ENCODE results near the gene ADGRD2. TPM values are rescaled to one million over a fixed set of nuclear protein-coding genes. Genes with fewer than 3 reads are reported as not detected.

Gene ADGRD2
- total and polyA plus RNA-seq, 10 donors: 0.15 to 0.50 (median 0.25) TPM; not detected in 5

DNA sequence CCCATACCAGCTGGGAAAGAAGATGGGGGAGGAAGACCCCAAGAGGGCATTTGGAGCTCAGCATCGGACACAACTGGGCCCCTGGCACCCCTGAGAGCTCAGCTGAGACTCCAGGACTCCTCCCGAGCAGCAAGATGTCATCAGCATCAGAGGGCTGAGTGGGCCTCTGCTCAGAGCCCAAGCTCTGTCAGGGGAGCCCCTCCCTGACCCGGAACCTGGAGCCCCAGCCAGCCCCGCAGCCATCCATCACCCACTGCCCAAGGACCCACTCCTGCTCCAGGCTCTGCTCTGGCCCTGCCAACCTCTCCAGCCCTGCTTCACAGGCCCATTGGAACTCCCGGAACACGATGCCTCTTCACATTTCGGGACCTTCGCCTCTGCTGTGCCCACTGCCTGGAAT lies 47.2 kb downstream of the ADGRD2 start:
- H3K4me3 ChIP-seq: peak overlapping the region in 5 of 8 donors; percentile 7 to 76 (median 30)
- no peak for DNase-seq
- no peaks in the 10 kb centered on the region for H3K9me3 ChIP-seq
- intact Hi-C loops (cut with DNase I; ENCODE audit: low total_unique reads): loop anchor here (10.0 kb wide), 1 partner anchor 73 kb away; no protein-coding TSS in a partner anchor
- WGBS, 5 donors: 59 to 91% (median 80%) methylated on average over 8 of the region's 8 CpGs
- peak in 1 of 3 donors; percentile 40 for TF ChIP-seq POLR2AphosphoS5 (IDR thresholded peaks at IDR 0.05)
- TF ChIP-seq POLR2A (IDR thresholded peaks at IDR 0.05): no peak
- peaks cover 0 to 38% (median 3%) of the 10 kb centered on the region in 7 donors for H3K27me3 ChIP-seq (replicated peaks in 1 of 7)
- H3K4me1 ChIP-seq: peaks cover 2 to 98% (median 44%) of the 10 kb centered on the region in 6 donors
- H3K36me3 ChIP-seq: peaks cover 0 to 19% (median 0%) of the 10 kb centered on the region in 6 donors
- H3K27ac ChIP-seq: peak overlapping the region; percentile 20 to 89 (median 70)

DNA sequence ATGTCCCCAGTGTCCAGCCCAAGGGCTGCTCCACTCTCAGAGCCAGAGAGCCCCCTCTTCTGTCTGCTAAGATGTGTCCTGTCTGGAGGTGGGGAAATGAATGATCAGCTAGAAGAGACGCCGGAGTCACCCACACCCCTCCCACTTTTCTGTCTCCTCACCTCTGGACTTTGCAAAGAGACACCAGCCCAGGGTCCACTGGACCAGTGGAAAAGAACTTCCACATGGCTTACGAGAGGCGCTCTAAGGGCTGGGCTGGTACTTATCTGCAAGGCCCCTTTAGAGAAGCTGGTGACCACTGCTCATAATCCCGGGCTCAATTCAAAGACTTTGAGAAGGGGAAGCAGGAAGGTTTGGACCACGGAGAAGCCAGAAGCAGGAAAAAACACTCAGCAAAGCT lies 47.8 kb downstream of the ADGRD2 start:
- peaks cover 2 to 98% (median 42%) of the 10 kb centered on the region in 6 donors for H3K4me1 ChIP-seq
- peak overlapping the region; percentile 20 to 89 (median 70) for H3K27ac ChIP-seq
- intact Hi-C loops (cut with DNase I; ENCODE audit: low total_unique reads): loop anchor here (10.0 kb wide), 1 partner anchor 73 kb away; no protein-coding TSS in a partner anchor
- no peaks in the 10 kb centered on the region for H3K9me3 ChIP-seq
- TF ChIP-seq, protein P1, sequence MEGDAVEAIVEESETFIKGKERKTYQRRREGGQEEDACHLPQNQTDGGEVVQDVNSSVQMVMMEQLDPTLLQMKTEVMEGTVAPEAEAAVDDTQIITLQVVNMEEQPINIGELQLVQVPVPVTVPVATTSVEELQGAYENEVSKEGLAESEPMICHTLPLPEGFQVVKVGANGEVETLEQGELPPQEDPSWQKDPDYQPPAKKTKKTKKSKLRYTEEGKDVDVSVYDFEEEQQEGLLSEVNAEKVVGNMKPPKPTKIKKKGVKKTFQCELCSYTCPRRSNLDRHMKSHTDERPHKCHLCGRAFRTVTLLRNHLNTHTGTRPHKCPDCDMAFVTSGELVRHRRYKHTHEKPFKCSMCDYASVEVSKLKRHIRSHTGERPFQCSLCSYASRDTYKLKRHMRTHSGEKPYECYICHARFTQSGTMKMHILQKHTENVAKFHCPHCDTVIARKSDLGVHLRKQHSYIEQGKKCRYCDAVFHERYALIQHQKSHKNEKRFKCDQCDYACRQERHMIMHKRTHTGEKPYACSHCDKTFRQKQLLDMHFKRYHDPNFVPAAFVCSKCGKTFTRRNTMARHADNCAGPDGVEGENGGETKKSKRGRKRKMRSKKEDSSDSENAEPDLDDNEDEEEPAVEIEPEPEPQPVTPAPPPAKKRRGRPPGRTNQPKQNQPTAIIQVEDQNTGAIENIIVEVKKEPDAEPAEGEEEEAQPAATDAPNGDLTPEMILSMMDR (IDR thresholded peaks at IDR 0.05 in 8 of 11, conservative IDR thresholded peaks at IDR 0.05 in 3 of 11): no peak
- TF ChIP-seq POLR2AphosphoS5 (IDR thresholded peaks at IDR 0.05): no peak
- TF ChIP-seq POLR2A (IDR thresholded peaks at IDR 0.05): no peak
- no peak for DNase-seq
- H3K36me3 ChIP-seq: peaks cover 0 to 16% (median 0%) of the 10 kb centered on the region in 6 donors
- 58 to 80% (median 71%) methylated on average over 6 of the region's 6 CpGs for WGBS, 5 donors
- H3K4me3 ChIP-seq: peak overlapping the region in 5 of 8 donors; percentile 7 to 76 (median 30)
- peaks cover 0 to 44% (median 9%) of the 10 kb centered on the region in 7 donors for H3K27me3 ChIP-seq (replicated peaks in 1 of 7)

DNA sequence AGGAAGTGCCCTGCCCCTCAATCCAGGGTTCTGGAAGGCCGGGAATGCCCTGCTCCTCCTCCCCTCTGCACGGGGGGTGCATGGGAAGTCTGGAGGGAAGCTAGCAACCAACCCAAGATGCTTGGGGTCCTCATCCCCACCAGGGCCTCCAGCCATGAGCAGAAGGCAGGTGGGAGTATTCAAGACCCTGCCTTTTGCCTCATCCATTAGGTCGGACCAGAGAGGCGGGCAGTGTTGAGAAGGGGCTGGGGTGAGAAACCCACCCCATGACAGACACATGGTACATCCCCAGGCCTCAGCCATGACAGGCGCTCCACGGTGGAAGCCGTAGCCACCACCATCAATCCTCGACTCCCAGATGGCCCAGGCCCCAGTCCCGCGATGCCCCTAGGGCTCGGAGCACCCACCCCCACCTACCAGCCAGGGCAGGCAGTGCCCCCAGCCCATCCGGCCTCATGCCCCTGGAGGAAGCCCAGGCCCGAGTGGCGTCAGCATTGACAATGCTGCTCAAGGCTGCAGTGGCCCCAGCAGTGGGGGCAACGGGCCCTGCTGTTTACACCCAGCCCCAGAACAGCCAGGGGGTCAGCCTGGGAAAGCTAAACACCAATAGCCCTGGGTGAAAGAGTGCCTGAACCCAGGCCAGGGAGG lies 48.4 kb downstream of the ADGRD2 start:
- Histone ChIP-seq H3K36me3 (peaks cover 0 to 21% (median 0%) of the 10 kb centered on the region in 6 donors), H3K27ac (peak overlapping the region in 5 of 8 donors; percentile 70 to 89 (median 85)), H3K4me3 (peak overlapping the region in 4 of 8 donors; percentile 26 to 76 (median 48)), H3K27me3 (replicated peaks in 1 of 7) (peaks cover 0 to 49% (median 14%) of the 10 kb centered on the region in 7 donors), H3K4me1 (peaks cover 2 to 98% (median 42%) of the 10 kb centered on the region in 6 donors), H3K9me3 (no peaks in the 10 kb centered on the region)
- 59 to 76% (median 67%) methylated on average over 4 to 15 of the region's 15 CpGs for WGBS, 5 donors
- no peak for DNase-seq
- intact Hi-C loops (cut with DNase I; ENCODE audit: low total_unique reads): loop anchor here (10.0 kb wide), 1 partner anchor 74 kb away; no protein-coding TSS in a partner anchor
- TF ChIP-seq POLR2A (IDR thresholded peaks at IDR 0.05): no peak
- TF ChIP-seq POLR2AphosphoS5 (IDR thresholded peaks at IDR 0.05): peak; percentile 16 to 73 (median 69)
- TF ChIP-seq, protein P1 (IDR thresholded peaks at IDR 0.05 in 8 of 11, conservative IDR thresholded peaks at IDR 0.05 in 3 of 11): no peak

DNA sequence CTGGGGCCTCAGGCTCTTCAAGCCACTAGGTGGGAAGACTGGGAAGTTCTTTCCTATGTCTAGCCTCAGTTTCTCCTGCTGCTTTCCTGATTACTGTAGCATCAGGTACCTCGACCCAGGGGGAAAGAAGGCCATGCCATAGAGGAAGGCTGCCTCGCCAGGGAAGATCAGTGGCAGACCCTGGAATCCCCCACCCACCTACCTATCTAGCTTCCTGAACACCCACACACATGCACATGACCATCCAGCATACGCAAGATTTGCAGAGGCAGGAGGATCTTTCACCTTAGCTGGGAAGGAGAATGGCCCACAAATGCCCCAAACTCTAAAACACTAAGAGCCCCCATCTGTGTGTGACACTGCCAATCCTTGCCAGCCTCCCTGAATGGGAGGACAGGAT lies 49.0 kb downstream of the ADGRD2 start:
- peaks cover 2 to 98% (median 41%) of the 10 kb centered on the region in 6 donors for H3K4me1 ChIP-seq
- intact Hi-C loops (cut with DNase I; ENCODE audit: low total_unique reads): loop anchor here (10.0 kb wide), 1 partner anchor 74 kb away; no protein-coding TSS in a partner anchor
- TF ChIP-seq POLR2AphosphoS5 (IDR thresholded peaks at IDR 0.05): no peak
- TF ChIP-seq, protein P1 (IDR thresholded peaks at IDR 0.05 in 8 of 11, conservative IDR thresholded peaks at IDR 0.05 in 3 of 11): no peak
- TF ChIP-seq POLR2A (IDR thresholded peaks at IDR 0.05): no peak
- WGBS, 5 donors: 46 to 67% (median 52%) methylated on average over 2 to 3 of the region's 3 CpGs
- H3K9me3 ChIP-seq: no peaks in the 10 kb centered on the region
- H3K36me3 ChIP-seq: peaks cover 0 to 21% (median 0%) of the 10 kb centered on the region in 6 donors
- peak overlapping the region in 4 of 8 donors; percentile 17 to 76 (median 46) for H3K4me3 ChIP-seq
- H3K27ac ChIP-seq: peak overlapping the region in 6 of 8 donors; percentile 38 to 89 (median 83)
- peak; percentile 51 for DNase-seq
- peaks cover 0 to 55% (median 19%) of the 10 kb centered on the region in 7 donors for H3K27me3 ChIP-seq (replicated peaks in 1 of 7)
